CD4-positive, CD25-positive, alpha-beta regulatory T cell (primary cell): ENCODE data around the gene POU4F1. TPM values are rescaled to one million over a fixed set of nuclear protein-coding genes. Genes with fewer than 3 reads are reported as not detected.
A peak's percentile ranks its signal among the peaks of the same experiment; 100 is the strongest.

Experiments
- ATAC-seq, 2 donors: fragments of 150-1000 bp; cut with Tn5 transposase; one replicate each; pipeline ENCODE4 v1.10.0; 2021; ENCODE audit warnings: low read depth in 2 of 2, moderate number of reproducible peaks in 2 of 2, moderate library complexity in 1 of 2
- DNase-seq, 3 donors: peaks; one replicate each; pipeline versions ENCODE4 v3.0.0 to v3.0.0-alpha.2; 2012 to 2022; ENCODE audit warnings: mixed read lengths in 1 of 3
- H3K27ac ChIP-seq: one replicate; pipeline ENCODE4 v1.7.0; 2013; ENCODE audit warnings: mild to moderate bottlenecking, low read length; ENCODE audit not compliant: insufficient read depth, poor library complexity, severe bottlenecking
- H3K27me3 ChIP-seq: one replicate; pipeline ENCODE4 v1.7.0; 2013; ENCODE audit warnings: low read length; ENCODE audit not compliant: control insufficient read depth, insufficient read depth
- H3K36me3 ChIP-seq: one replicate; pipeline ENCODE4 v1.7.0; 2013; ENCODE audit warnings: mild to moderate bottlenecking, low read length, moderate library complexity; ENCODE audit not compliant: control insufficient read depth, insufficient read depth
- H3K4me1 ChIP-seq: 2 replicates; pipeline ENCODE4 v1.7.0; 2013; ENCODE audit warnings: mild to moderate bottlenecking, low read length; ENCODE audit not compliant: insufficient read depth, control insufficient read depth, poor library complexity, severe bottlenecking
- H3K4me3 ChIP-seq: one replicate; pipeline ENCODE4 v1.7.0; 2013; ENCODE audit warnings: low read depth, mild to moderate bottlenecking, low read length, moderate library complexity
- H3K9me3 ChIP-seq, 2 experiments: 1 replicate in 1 of 2; 2 replicates in 1 of 2; pipeline ENCODE4 v1.7.0; 2013; ENCODE audit warnings: low read length in 2 of 2, mild to moderate bottlenecking in 1 of 2, moderate library complexity in 1 of 2; ENCODE audit not compliant: control insufficient read depth in 2 of 2
- H3K27ac Mint-ChIP-seq, 3 donors: one replicate each; pipeline ENCODE4 v1.8.0; 2020 to 2022; ENCODE audit warnings: mild to moderate bottlenecking in 3 of 3, mixed read lengths in 3 of 3, moderate library complexity in 2 of 3
- H3K27me3 Mint-ChIP-seq: one replicate; pipeline ENCODE4 v1.8.0; 2022; ENCODE audit warnings: mild to moderate bottlenecking, mixed read lengths
- H3K36me3 Mint-ChIP-seq: one replicate; pipeline ENCODE4 v1.8.0; 2020; ENCODE audit warnings: mixed read lengths
- H3K4me1 Mint-ChIP-seq, 4 donors: one replicate each; pipeline ENCODE4 v1.8.0; 2020 to 2022; ENCODE audit warnings: mixed read lengths in 4 of 4, mild to moderate bottlenecking in 1 of 4
- H3K4me3 Mint-ChIP-seq, 4 donors: one replicate each; pipeline ENCODE4 v1.8.0; 2020 to 2022; ENCODE audit warnings: mild to moderate bottlenecking in 4 of 4, mixed read lengths in 4 of 4, moderate library complexity in 3 of 4
- H3K9me3 Mint-ChIP-seq, 7 donors: one replicate each; pipeline ENCODE4 v1.8.0; 2020 to 2022; ENCODE audit warnings: mixed read lengths in 7 of 7, mild to moderate bottlenecking in 3 of 7, moderate library complexity in 2 of 7
- polyA plus RNA-seq, 4 donors: library from polyadenylated mRNA; unstranded; fragments of 300-500 nt; fragmentation: Illumina TruSeq; gene quantifications; one replicate each; pipeline ENCODE4 v1.2.3, GENCODE V29; 2021
- total RNA-seq: library from RNA; stranded (reverse); gene quantifications from one replicate; pipeline ENCODE4 v1.2.3, GENCODE V29; 2022

The POU4F1 gene
- total and polyA plus RNA-seq, 5 donors from 2014 or later: 0.22 TPM; not detected in 4

DNA sequence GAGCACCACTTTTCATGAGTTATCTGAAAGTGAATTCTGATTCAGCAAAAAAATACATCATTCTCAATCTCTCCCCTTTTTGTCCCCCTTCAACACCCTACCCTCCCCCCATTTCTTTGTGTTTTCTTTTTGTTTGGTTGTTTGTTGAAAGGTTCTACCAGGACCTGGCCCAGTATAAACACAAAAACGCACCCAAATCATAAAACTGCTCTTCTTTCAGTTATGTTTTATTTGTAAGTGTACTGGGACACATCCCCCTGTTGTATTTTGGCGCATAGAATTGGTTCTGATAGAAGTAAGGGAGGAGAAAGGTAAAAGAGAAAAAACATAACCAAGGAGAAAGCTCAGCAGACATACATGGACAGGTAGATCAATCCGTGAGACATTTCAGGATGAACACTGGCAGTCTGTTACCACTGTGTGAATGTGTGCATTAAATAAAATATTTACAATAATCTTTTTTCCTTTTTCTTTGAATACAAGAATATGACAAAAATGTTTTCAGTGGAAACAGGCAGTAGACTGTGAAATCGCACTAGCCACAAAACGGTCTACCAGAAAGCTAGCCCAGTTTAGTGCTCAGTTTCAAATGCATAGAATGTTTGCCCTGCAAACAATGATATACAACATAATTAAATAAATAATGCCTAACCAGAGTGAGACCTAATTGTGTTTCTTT, 4.2 kb downstream of the POU4F1 start:
- H3K36me3 ChIP-seq: no peaks in the 10 kb centered on the region
- no peak overlapping the region for H3K4me3 ChIP-seq
- peaks cover 66% of the 10 kb centered on the region for H3K27me3 ChIP-seq
- Mint-ChIP-seq H3K4me1 (peaks cover 13 to 59% (median 34%) of the 10 kb centered on the region in 4 donors), H3K36me3 (no peaks in the 10 kb centered on the region), H3K9me3 (peaks cover 0 to 20% (median 4%) of the 10 kb centered on the region in 7 donors), H3K27me3 (peaks cover 86% of the 10 kb centered on the region), H3K27ac (no peak overlapping the region), H3K4me3 (peak overlapping the region in 2 of 4 donors; percentile 73 to 83)
- H3K9me3 ChIP-seq: peaks cover 11 to 21% of the 10 kb centered on the region in 2 experiments
- H3K4me1 ChIP-seq: peaks cover 34% of the 10 kb centered on the region
- DNase-seq (no peak), ATAC-seq (no peak)
- H3K27ac ChIP-seq: no peak overlapping the region

DNA sequence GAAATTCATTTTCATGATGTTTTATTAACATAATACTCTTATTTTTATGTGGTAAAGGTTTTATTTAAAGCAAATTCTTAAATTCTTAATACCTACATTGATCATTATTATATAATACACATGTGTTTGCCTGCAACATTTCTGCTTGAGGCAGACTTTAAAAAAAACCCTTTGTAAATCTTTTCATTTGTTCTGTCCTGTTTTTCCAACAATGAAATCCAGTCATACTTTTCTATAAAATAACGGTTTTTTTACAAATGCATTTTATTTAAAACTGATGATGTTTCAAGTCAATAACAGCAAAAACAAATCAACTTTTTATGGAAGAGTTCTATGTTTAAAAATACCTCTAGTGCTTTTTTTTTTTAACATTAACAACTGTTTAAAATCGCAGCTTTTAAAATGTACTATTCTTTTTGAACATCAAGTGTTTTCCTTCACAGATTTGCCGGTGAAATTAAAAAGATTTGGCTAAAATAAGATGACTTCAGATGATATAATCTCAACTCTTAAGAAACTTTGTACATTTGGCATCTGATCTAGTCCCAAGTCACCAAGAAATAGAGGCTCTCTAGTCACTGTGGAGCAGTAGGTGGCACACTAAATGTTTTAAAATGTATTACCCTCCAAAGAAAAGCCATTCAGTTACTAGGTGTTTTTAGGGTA, 5.1 kb downstream of the POU4F1 start:
- Histone ChIP-seq H3K4me3 (no peak overlapping the region), H3K36me3 (no peaks in the 10 kb centered on the region), H3K27ac (no peak overlapping the region), H3K4me1 (peaks cover 26% of the 10 kb centered on the region), H3K27me3 (peaks cover 67% of the 10 kb centered on the region), H3K9me3 (peaks cover 11 to 26% of the 10 kb centered on the region in 2 experiments)
- Mint-ChIP-seq H3K9me3 (peaks cover 0 to 18% (median 4%) of the 10 kb centered on the region in 7 donors), H3K36me3 (no peaks in the 10 kb centered on the region), H3K27ac (no peak overlapping the region), H3K27me3 (peaks cover 89% of the 10 kb centered on the region), H3K4me1 (peaks cover 12 to 55% (median 30%) of the 10 kb centered on the region in 4 donors), H3K4me3 (no peak overlapping the region)
- no peak for ATAC-seq
- DNase-seq: no peak

DNA sequence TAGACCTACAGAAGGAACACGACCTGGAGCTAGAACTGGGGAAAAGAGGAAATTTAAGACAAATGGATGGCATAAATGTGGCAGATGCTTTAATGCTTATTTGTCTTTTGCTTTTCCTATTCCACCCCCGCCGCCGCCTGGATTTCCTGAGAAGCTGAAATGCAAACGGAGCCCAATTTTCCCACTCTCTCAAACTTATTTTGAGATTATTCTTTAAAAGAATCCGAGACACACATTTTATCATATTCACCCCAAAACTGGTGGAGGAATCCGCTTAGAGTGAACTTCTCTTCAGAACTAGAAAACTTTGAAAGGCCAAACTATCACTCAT, 5.8 kb downstream of the POU4F1 start:
- H3K27ac ChIP-seq: no peak overlapping the region
- no peaks in the 10 kb centered on the region for H3K36me3 ChIP-seq
- H3K4me3 ChIP-seq: no peak overlapping the region
- H3K27ac Mint-ChIP-seq: peak overlapping the region in 1 of 3 donors; percentile 82
- H3K27me3 Mint-ChIP-seq: peaks cover 90% of the 10 kb centered on the region
- DNase-seq (no peak), ATAC-seq (no peak)
- H3K27me3 ChIP-seq: peaks cover 72% of the 10 kb centered on the region
- peaks cover 14 to 26% of the 10 kb centered on the region in 2 experiments for H3K9me3 ChIP-seq
- H3K36me3 Mint-ChIP-seq: no peaks in the 10 kb centered on the region
- peaks cover 9 to 52% (median 28%) of the 10 kb centered on the region in 4 donors for H3K4me1 Mint-ChIP-seq
- H3K4me1 ChIP-seq: peaks cover 19% of the 10 kb centered on the region
- H3K4me3 Mint-ChIP-seq: peak overlapping the region; percentile 29 to 61 (median 46)
- peaks cover 0 to 18% (median 4%) of the 10 kb centered on the region in 7 donors for H3K9me3 Mint-ChIP-seq

DNA sequence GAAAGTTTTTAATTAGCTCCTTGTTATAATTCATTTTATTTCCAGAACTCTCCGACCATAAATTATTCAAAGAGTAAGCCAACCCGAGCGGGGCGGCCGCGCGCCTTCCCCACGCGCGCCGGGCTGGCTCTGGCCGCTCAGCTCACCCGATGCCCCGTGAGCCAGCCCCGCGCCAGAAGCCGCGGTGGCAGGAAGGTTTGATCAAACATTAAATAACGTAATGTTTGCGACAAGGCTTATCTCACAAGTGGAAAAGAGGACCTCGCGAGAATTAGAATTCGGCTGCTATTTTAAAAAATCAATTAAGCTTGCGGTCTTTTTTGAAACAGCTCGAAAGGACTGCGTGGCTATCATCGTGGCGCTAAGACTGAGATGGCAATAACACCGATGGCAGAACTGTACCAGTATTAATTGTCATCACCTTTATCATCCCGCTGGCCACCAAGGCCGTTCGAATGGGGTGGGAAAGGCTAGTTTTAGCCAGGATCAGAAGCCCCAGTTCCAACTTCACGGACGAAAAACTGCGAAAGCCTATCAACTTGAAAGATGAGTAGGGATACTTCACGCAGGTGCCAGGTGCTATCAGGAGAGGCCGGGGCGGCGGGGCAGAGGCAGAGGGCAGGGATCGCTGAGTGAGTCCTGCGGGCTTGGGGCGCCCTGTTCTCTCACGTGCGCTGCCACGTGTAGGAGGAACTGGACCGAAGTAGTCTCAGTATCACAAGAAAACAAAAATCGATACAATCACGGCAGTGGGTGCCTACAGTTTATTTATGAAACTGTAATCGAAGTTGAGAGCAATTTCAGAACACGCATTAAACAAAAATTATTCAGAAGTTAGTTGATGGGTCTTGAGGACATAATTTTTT, 6.4 kb downstream of the POU4F1 start:
- peak overlapping the region in 1 of 3 donors; percentile 82 for H3K27ac Mint-ChIP-seq
- H3K4me3 Mint-ChIP-seq: peak overlapping the region; percentile 29 to 61 (median 46)
- peaks cover 92% of the 10 kb centered on the region for H3K27me3 Mint-ChIP-seq
- peaks cover 14 to 26% of the 10 kb centered on the region in 2 experiments for H3K9me3 ChIP-seq
- no peak for ATAC-seq
- no peaks in the 10 kb centered on the region for H3K36me3 ChIP-seq
- H3K4me3 ChIP-seq: no peak overlapping the region
- no peak for DNase-seq
- no peak overlapping the region for H3K27ac ChIP-seq
- peaks cover 15% of the 10 kb centered on the region for H3K4me1 ChIP-seq
- H3K27me3 ChIP-seq: peaks cover 74% of the 10 kb centered on the region
- no peaks in the 10 kb centered on the region for H3K36me3 Mint-ChIP-seq
- H3K4me1 Mint-ChIP-seq: peaks cover 6 to 47% (median 26%) of the 10 kb centered on the region in 4 donors
- H3K9me3 Mint-ChIP-seq: peaks cover 0 to 18% (median 4%) of the 10 kb centered on the region in 7 donors

DNA sequence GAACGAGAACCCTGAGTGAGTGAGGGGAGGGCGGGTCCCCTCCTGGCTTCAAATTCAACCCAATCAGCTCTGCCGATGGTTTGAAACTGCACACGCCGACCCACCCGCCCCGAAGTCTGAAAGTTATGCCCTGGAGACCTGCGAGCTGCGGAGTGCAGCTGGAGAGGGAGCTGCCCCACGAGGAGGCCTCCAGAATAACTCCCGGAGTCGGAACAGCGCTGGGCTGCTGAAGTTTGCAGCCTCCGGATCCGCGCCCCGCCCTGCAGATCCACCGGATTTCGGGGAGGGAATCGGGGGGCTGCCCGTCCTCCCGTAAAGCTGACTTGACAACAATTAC, 7.0 kb downstream of the POU4F1 start:
- H3K4me3 Mint-ChIP-seq: peak overlapping the region in 2 of 4 donors; percentile 22 to 43
- Histone ChIP-seq H3K36me3 (no peaks in the 10 kb centered on the region), H3K27ac (no peak overlapping the region), H3K9me3 (peaks cover 14 to 26% of the 10 kb centered on the region in 2 experiments), H3K4me3 (no peak overlapping the region), H3K27me3 (peaks cover 78% of the 10 kb centered on the region), H3K4me1 (peaks cover 12% of the 10 kb centered on the region)
- H3K27ac Mint-ChIP-seq: no peak overlapping the region
- no peaks in the 10 kb centered on the region for H3K36me3 Mint-ChIP-seq
- ATAC-seq (no peak), DNase-seq (no peak)
- H3K27me3 Mint-ChIP-seq: peaks cover 95% of the 10 kb centered on the region
- peaks cover 0 to 19% (median 4%) of the 10 kb centered on the region in 7 donors for H3K9me3 Mint-ChIP-seq
- H3K4me1 Mint-ChIP-seq: peaks cover 6 to 46% (median 25%) of the 10 kb centered on the region in 4 donors

DNA sequence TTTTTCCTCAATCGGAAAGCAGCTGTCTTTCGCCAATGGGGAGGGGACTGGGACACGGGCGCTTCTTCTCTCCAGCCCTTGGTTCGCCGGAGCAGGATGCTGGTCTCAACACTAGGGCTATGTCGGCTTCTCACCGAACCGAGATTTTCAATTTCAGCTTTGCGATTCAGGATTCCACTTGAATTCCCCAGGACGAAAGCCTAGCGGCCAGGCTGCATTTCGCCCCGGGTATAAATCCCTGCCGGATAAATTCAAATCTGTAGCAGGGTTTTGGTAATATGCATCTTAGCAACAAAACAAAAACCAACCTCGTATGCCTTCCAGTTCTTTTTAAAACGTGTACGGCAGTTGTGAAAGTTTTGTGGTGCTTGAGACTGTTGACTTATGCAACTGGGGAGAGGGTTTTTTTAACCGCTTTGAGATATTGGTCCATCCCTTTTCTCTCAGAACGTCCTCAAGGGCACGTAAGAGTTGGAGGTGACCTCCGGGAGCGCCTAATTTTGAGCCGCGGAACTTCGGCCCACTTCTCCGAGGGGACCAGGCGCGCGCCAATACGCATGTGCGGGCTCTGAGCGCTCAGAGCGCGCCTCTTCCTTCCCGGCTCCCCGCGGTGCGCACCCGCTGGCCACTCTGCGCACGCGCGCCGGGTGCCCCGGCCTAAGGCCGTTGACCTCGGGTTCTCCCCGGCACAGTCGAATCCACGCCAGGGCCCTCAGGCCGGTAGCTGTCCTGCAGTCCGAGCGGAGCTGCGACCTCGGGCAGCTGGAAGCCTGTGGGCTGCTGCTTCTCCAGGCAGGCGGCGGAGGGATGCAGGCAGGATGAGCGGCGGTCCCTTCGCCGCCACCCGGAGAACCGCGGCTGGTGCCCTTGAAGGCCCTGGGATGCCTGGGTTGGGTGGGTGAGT, 7.6 kb downstream of the POU4F1 start:
- Mint-ChIP-seq H3K27ac (peak overlapping the region in 2 of 3 donors; percentile 47 to 48), H3K36me3 (no peaks in the 10 kb centered on the region), H3K27me3 (peaks cover 93% of the 10 kb centered on the region), H3K9me3 (peaks cover 0 to 18% (median 4%) of the 10 kb centered on the region in 7 donors), H3K4me1 (peaks cover 4 to 40% (median 21%) of the 10 kb centered on the region in 4 donors), H3K4me3 (peak overlapping the region in 3 of 4 donors; percentile 29 to 76 (median 68))
- no peak overlapping the region for H3K27ac ChIP-seq
- DNase-seq (peak in 1 of 3 donors; percentile 32), ATAC-seq (no peak)
- H3K4me1 ChIP-seq: peaks cover 9% of the 10 kb centered on the region
- H3K4me3 ChIP-seq: no peak overlapping the region
- no peaks in the 10 kb centered on the region for H3K36me3 ChIP-seq
- H3K27me3 ChIP-seq: peaks cover 81% of the 10 kb centered on the region
- H3K9me3 ChIP-seq: peaks cover 14 to 26% of the 10 kb centered on the region in 2 experiments
